ENCODE measurements around the gene BMP2K.

Gene BMP2K

GRCh38 chr4:78763251-78763650 lies 12.9 kb upstream of the BMP2K start:
- intact Hi-C loops (cut with DNase I): no loop called here
- DNase-seq: no peak

GRCh38 chr4:78763763-78764387 lies 12.3 kb upstream of the BMP2K start:
- intact Hi-C loops (cut with DNase I): no loop called here
- DNase-seq: no peak

- no peak for DNase-seq
- intact Hi-C loops (cut with DNase I): no loop called here
Measured at GRCh38 chr4:78764498-78764961, 11.6 kb upstream of the BMP2K start.

GRCh38 chr4:78765432-78766006 lies 10.6 kb upstream of the BMP2K start:
- DNase-seq: no peak
- intact Hi-C loops (cut with DNase I): no loop called here

GRCh38 chr4:78766026-78766425 lies 10.1 kb upstream of the BMP2K start:
- DNase-seq: no peak

GRCh38 chr4:78766650-78767049 lies 9.5 kb upstream of the BMP2K start:
- intact Hi-C loops (cut with DNase I): no loop called here
- no peak for DNase-seq

More at GRCh38 chr4:78766026-78766425, 10.1 kb upstream of the BMP2K start:
- intact Hi-C loops (cut with DNase I): no loop called here

- intact Hi-C loops (cut with DNase I): no loop called here
- no peak for DNase-seq
Measured at GRCh38 chr4:78767350-78767749, 8.8 kb upstream of the BMP2K start.

GRCh38 chr4:78768452-78769180 lies 7.5 kb upstream of the BMP2K start:
- no peak for DNase-seq
- intact Hi-C loops (cut with DNase I): no loop called here

GRCh38 chr4:78770091-78770642 lies 6.0 kb upstream of the BMP2K start:
- intact Hi-C loops (cut with DNase I): loop anchor here (10.0 kb wide), 3 partner anchors 65 to 945 kb away; no protein-coding TSS in a partner anchor
- DNase-seq: no peak

- no peak for DNase-seq
- intact Hi-C loops (cut with DNase I): loop anchor here (10.0 kb wide), 3 partner anchors 68 to 948 kb away; no protein-coding TSS in a partner anchor
Measured at GRCh38 chr4:78772526-78773091, 3.5 kb upstream of the BMP2K start.

GRCh38 chr4:78774417-78774816 lies 1.7 kb upstream of the BMP2K start:
- intact Hi-C loops (cut with DNase I): loop anchor here (10.0 kb wide), 3 partner anchors 70 to 950 kb away; no protein-coding TSS in a partner anchor
- no peak for DNase-seq

- intact Hi-C loops (cut with DNase I): loop anchor here (2.0 to 10.0 kb wide), 4 partner anchors 71 to 951 kb away; no protein-coding TSS in a partner anchor
- DNase-seq: peak; percentile 69 to 95 (median 89)
Measured at GRCh38 chr4:78775303-78776078, 659 bp upstream of the BMP2K start.

GRCh38 chr4:78776729-78777575 lies 802 bp downstream of the BMP2K start:
- intact Hi-C loops (cut with DNase I): loop anchor here (2.0 to 10.0 kb wide), 4 partner anchors 72 to 952 kb away; no protein-coding TSS in a partner anchor
- DNase-seq: peak in 37 of 42 donors; percentile 4 to 71 (median 32)

GRCh38 chr4:78777576-78777940 lies 1.4 kb downstream of the BMP2K start:
- intact Hi-C loops (cut with DNase I): loop anchor here (2.0 to 10.0 kb wide), 4 partner anchors 73 to 953 kb away; no protein-coding TSS in a partner anchor
- DNase-seq: no peak

- no peak for DNase-seq
- intact Hi-C loops (cut with DNase I): loop anchor here (10.0 kb wide), 3 partner anchors 74 to 954 kb away; no protein-coding TSS in a partner anchor
Measured at GRCh38 chr4:78778530-78778929, 2.4 kb downstream of the BMP2K start.

- intact Hi-C loops (cut with DNase I): loop anchor here (10.0 kb wide), 3 partner anchors 74 to 954 kb away; no protein-coding TSS in a partner anchor
- DNase-seq: no peak
Measured at GRCh38 chr4:78779280-78779679, 3.1 kb downstream of the BMP2K start.

- intact Hi-C loops (cut with DNase I): no loop called here
- DNase-seq: no peak
Measured at GRCh38 chr4:78780093-78780492, 3.9 kb downstream of the BMP2K start.
